GM19395 (cell line): ENCODE data around the gene MRTFA.

Source experiments
- ATAC-seq: cut with Tn5 transposase; IDR thresholded peaks from one replicate; pipeline ENCODE4 v1.9.1; 2021; ENCODE audit warnings: mild to moderate bottlenecking, moderate library complexity; ENCODE audit not compliant: unreplicated experiment

MRTFA gene

DNA sequence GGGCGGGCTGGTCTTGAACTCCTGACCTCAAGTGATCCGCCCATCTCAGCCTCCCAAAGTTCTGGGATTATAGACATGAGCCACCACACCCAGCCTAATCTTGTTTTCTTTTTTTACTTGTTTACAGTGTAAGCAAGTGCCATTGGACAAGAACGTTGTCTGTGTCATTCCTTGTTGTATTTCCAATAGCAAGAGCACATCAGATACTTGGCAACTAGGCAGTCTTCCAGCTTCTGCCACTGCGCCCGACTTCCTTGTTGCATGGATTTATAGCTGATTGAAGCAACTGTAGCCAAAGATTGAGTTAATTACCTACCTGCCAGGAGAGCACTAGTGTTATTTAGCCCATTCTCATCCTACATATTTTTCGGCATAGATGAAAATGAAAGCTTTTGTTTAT is 269.2 kb downstream of the MRTFA start:
- no peak for ATAC-seq

DNA sequence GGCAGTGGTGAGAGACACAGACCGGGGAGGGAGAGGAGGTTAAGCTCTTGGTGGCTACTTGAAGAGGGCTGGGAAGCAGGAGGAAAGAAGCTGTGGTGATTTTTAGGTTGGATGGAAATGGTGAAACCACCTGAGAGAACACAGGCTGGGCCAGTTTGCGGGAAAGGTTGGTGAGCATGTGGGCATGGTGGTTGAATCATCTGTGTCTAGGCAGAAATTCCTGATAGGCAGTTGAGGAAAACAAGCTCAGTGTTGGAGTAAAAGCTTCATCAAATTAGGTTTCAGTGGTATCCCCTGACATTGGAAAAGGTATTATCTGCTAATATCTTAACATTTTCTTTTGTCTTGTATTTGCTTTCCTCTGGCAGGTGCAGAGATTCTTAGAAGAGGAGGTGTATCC is 270.5 kb downstream of the MRTFA start:
- no peak for ATAC-seq

DNA sequence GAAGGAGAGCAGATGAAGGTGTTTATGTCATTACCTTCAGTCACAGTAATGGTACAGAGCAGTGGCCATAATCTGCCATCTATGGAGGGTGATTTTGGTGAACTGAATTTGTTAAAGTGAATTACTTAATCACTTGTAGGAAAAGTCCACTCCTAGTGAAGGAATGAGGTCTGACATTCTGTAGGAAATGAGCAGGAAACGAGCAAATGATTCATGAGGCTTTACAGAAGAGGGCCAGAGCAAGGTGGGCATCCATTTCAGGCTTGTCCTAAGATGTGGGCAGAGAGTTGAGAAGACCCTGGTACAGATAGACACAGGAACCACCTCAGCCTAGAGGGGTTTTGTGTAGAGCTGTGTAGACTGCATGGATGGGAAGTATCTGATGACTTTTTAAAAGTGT is 272.1 kb downstream of the MRTFA start:
- ATAC-seq = no peak

GRCh38 chr22:40363059-40363458 is 273.5 kb downstream of the MRTFA start:
- no peak for ATAC-seq

DNA sequence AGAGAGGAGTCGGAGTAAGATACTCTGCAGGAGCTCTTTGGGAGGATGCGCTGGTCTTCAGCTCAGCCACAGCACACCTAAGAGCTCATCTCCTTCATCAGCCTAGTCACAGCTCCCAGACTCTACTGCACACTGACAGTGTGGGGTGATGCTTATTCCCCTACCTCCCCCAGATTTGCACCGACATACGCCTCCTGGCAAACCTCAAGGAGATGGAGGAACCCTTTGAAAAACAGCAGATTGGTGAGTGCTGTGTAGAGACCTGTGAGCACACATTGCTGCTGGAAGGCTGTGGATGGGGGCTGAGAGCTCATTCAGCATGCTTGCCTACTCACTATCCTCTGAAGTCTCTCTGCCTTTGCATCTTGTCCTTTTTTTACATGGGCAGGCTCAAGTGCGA is 275.4 kb downstream of the MRTFA start:
- no peak for ATAC-seq
